HEK293T (cell line): Measurements from ENCODE around the gene STEAP1.
"Not testable (repeated sequence)": the region's sequence is repeated elsewhere in the genome, so short reads cannot be mapped to it uniquely, and the experiment has no call there.

Source experiments
- ELF4 ChIP-seq: fragments of 450-650 bp; IDR thresholded peaks from 2 replicates; pipeline ENCODE4 v1.6.1; 2017; ENCODE audit warnings: antibody characterized with exemption
- FOXK2 ChIP-seq: fragments of 450-650 bp; IDR thresholded peaks from 2 replicates; pipeline ENCODE4 v1.6.1; 2016; ENCODE audit warnings: mild to moderate bottlenecking
- L3MBTL2 ChIP-seq: fragments of 450-650 bp; conservative IDR thresholded peaks from 2 replicates; pipeline ENCODE4 v1.6.1; 2016; ENCODE audit warnings: mild to moderate bottlenecking
- ZNF384 ChIP-seq: fragments of 450-650 bp; IDR thresholded peaks from 2 replicates; pipeline ENCODE4 v1.6.1; 2016

GRCh38 chr7:90147079-90147960 lies 6.9 kb upstream of the STEAP1 start:
- not testable (repeated sequence) for TF ChIP-seq ELF4, FOXK2, ZNF384, L3MBTL2
